Measurements from ENCODE around the gene PSD. TPM values are rescaled to one million over a fixed set of nuclear protein-coding genes. Genes with fewer than 3 reads are reported as not detected.

Gene PSD
- total RNA-seq, 4 donors from 2014 or later, result 88.0 to 268 (median 108) TPM

- Histone ChIP-seq H3K27me3 (no peaks in the 10 kb centered on the region), H3K4me3 (peak overlapping the region in 3 of 4 donors; percentile 59 to 68 (median 63)), H3K27ac (replicated peaks in 1 of 4) (peak overlapping the region; percentile 86 to 99 (median 94)), H3K9me3 (no peaks in the 10 kb centered on the region), H3K4me1 (peaks cover 30 to 92% (median 85%) of the 10 kb centered on the region in 4 donors), H3K36me3 (peaks cover 0 to 57% (median 48%) of the 10 kb centered on the region in 4 donors)
- intact Hi-C loops (cut with DNase I), result no loop called here
- TF ChIP-seq POLR2AphosphoS5 (IDR thresholded peaks at IDR 0.05), result no peak
- DNase-seq (ENCODE audit: extremely low spot score), result no peak
- WGBS, result 85% methylated on average over 17 of the region's 21 CpGs
These were observed 20.2 kb downstream of the PSD start for GRCh38 chr10:102398172-102399020.

GRCh38 chr10:102397222-102398171 is 21.1 kb downstream of the PSD start:
- no peak for DNase-seq (ENCODE audit: extremely low spot score)
- Histone ChIP-seq H3K27ac (replicated peaks in 1 of 4) (peak overlapping the region; percentile 95 to 99 (median 98)), H3K36me3 (peaks cover 0 to 48% (median 43%) of the 10 kb centered on the region in 4 donors), H3K4me1 (peaks cover 32 to 88% (median 82%) of the 10 kb centered on the region in 4 donors), H3K27me3 (no peaks in the 10 kb centered on the region), H3K9me3 (no peaks in the 10 kb centered on the region), H3K4me3 (peak overlapping the region in 1 of 4 donors; percentile 72)
- TF ChIP-seq POLR2A (IDR thresholded peaks at IDR 0.05; ENCODE audit: low read depth), result no peak
- TF ChIP-seq EP300 (IDR thresholded peaks at IDR 0.05), result no peak
- TF ChIP-seq CTCF (IDR thresholded peaks at IDR 0.05), result no peak
- no peak for TF ChIP-seq POLR2AphosphoS5 (IDR thresholded peaks at IDR 0.05)
- WGBS, result 87% methylated on average over 14 of the region's 14 CpGs
- intact Hi-C loops (cut with DNase I), result no loop called here

- 78% methylated on average over 10 of the region's 12 CpGs for WGBS
- peaks cover 32 to 80% (median 75%) of the 10 kb centered on the region in 4 donors for H3K4me1 ChIP-seq
- intact Hi-C loops (cut with DNase I), result no loop called here
These were observed 21.8 kb downstream of the PSD start for GRCh38 chr10:102396730-102397151.

DNA sequence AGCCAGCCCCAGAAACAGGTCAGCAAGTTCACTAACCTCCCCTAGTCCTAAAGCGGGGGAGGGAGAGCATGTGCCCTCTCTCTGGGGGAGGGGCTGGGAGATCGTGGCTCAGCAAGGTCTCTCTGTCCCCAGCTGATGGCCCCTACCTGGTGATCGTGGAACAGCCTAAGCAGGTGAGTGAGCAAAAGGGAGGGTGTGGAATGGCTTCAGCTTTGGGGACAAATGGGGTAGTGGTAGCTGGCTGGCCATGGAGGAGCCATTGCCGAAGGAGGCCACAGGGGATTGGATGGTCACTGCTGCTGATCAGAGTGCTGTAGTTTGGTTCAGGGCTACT is 22.3 kb downstream of the PSD start:
- H3K4me3 ChIP-seq, result peak overlapping the region; percentile 70 to 88 (median 72)
- H3K36me3 ChIP-seq, result peaks cover 0 to 36% (median 31%) of the 10 kb centered on the region in 4 donors
- intact Hi-C loops (cut with DNase I), result no loop called here
- H3K9me3 ChIP-seq, result no peaks in the 10 kb centered on the region
- DNase-seq (ENCODE audit: extremely low spot score), result no peak
- peak overlapping the region; percentile 95 to 99 (median 98) for H3K27ac ChIP-seq (replicated peaks in 1 of 4)
- TF ChIP-seq POLR2AphosphoS5 (IDR thresholded peaks at IDR 0.05), result no peak
- TF ChIP-seq CTCF (IDR thresholded peaks at IDR 0.05), result no peak
- no peak for TF ChIP-seq EP300 (IDR thresholded peaks at IDR 0.05)
- TF ChIP-seq POLR2A (IDR thresholded peaks at IDR 0.05; ENCODE audit: low read depth), result no peak
- no peaks in the 10 kb centered on the region for H3K27me3 ChIP-seq
- 37% methylated on average over 2 of the region's 4 CpGs for WGBS
- H3K4me1 ChIP-seq, result peaks cover 32 to 75% (median 70%) of the 10 kb centered on the region in 4 donors

More at GRCh38 chr10:102396730-102397151, 21.8 kb downstream of the PSD start:
- H3K36me3 ChIP-seq, result peaks cover 0 to 41% (median 35%) of the 10 kb centered on the region in 4 donors
- no peaks in the 10 kb centered on the region for H3K27me3 ChIP-seq
- peak overlapping the region; percentile 70 to 88 (median 72) for H3K4me3 ChIP-seq
- H3K9me3 ChIP-seq, result no peaks in the 10 kb centered on the region
- TF ChIP-seq POLR2A (IDR thresholded peaks at IDR 0.05; ENCODE audit: low read depth), result no peak
- TF ChIP-seq POLR2AphosphoS5 (IDR thresholded peaks at IDR 0.05), result no peak
- TF ChIP-seq EP300 (IDR thresholded peaks at IDR 0.05), result no peak
- TF ChIP-seq CTCF (IDR thresholded peaks at IDR 0.05), result no peak
- peak overlapping the region; percentile 95 to 99 (median 98) for H3K27ac ChIP-seq (replicated peaks in 1 of 4)
- DNase-seq (ENCODE audit: extremely low spot score), result no peak
